Prostate gland (tissue), 2 donors: ENCODE data around the gene ICA1. TPM values are rescaled to one million over a fixed set of nuclear protein-coding genes. Genes with fewer than 3 reads are reported as not detected.

Experiments used
- DNase-seq: peaks from one replicate; pipeline ENCODE4 v3.0.0-alpha.2; 2019; ENCODE audit warnings: low spot score
- H3K27ac ChIP-seq, 2 donors: fragments of 200-600 bp; sonication (generic); 2 replicates each; pipeline ENCODE4 v1.5.1; 2017 to 2019
- H3K27me3 ChIP-seq: fragments of 200-600 bp; sonication (generic); replicated peaks from 2 replicates; pipeline ENCODE4 v1.5.1; 2019; ENCODE audit not compliant: insufficient read depth
- H3K36me3 ChIP-seq, 2 donors: fragments of 200-600 bp; sonication (generic); 1 replicate in 1 of 2; 2 replicates in 1 of 2; pipeline versions ENCODE4 v1.5.1 to v1.8.1; 2017 to 2019
- H3K4me1 ChIP-seq: fragments of 200-600 bp; sonication (generic); replicated peaks from 2 replicates; pipeline ENCODE4 v1.5.1; 2019
- H3K4me3 ChIP-seq, 2 donors: fragments of 200-600 bp; sonication (generic); 2 replicates each; pipeline ENCODE4 v1.5.1; 2017 to 2019
- H3K9me3 ChIP-seq: fragments of 200-600 bp; sonication (generic); 2 replicates; pipeline ENCODE4 v1.5.1; 2017
- CTCF ChIP-seq, 4 experiments: fragments of 200-600 bp in 2 of 4; fragments of 450-650 bp in 2 of 4; sonication (generic) in 2 of 4; IDR thresholded peaks; 1 replicate in 3 of 4; 2 replicates in 1 of 4; pipeline ENCODE4 v1.5.1; 2016 to 2019; ENCODE audit warnings: antibody characterized with exemption in 4 of 4, mild to moderate bottlenecking in 2 of 4, moderate library complexity in 2 of 4
- POLR2A ChIP-seq: fragments of 450-650 bp; IDR thresholded peaks from one replicate; pipeline ENCODE4 v1.6.1; 2016; ENCODE audit warnings: antibody characterized with exemption, mild to moderate bottlenecking
- POLR2AphosphoS5 ChIP-seq: sonication (generic); formaldehyde crosslinking; IDR thresholded peaks from one replicate; pipeline ENCODE4 v1.6.1; 2017; ENCODE audit warnings: antibody characterized with exemption
- WGBS: methylation state at CpG from one replicate; pipeline ENCODE4 v1.1.5; 2018; 5-methylcytosine and 5-hydroxymethylcytosine counted together
- intact Hi-C: fragments of 100-400 bp; cut with DNase I; formaldehyde crosslinking; loops from one replicate; pipeline ENCODE4 v1.14.2; 2022
- total RNA-seq, 2 donors: library from RNA; depleted of rRNA; stranded (reverse); fragments of >200 nt; gene quantifications; one replicate each; pipeline ENCODE4 v1.1.0, GENCODE V29; 2016

ICA1 gene
- total RNA-seq, 2 donors from 2014 or later, result 49.1 to 51.0 TPM

GRCh38 chr7:8155836-8156235 lies 106.1 kb downstream of the ICA1 start:
- H3K4me3 ChIP-seq, result no peak overlapping the region
- no peak for TF ChIP-seq POLR2A
- no peaks in the 10 kb centered on the region for H3K27me3 ChIP-seq
- WGBS, result 78% methylated on average over 4 of the region's 4 CpGs
- H3K4me1 ChIP-seq, result no peaks in the 10 kb centered on the region
- H3K9me3 ChIP-seq, result no peaks in the 10 kb centered on the region
- H3K36me3 ChIP-seq, result no peaks in the 10 kb centered on the region
- DNase-seq, result no peak
- H3K27ac ChIP-seq, result no peak overlapping the region
- intact Hi-C loops, result no loop called here

- DNase-seq, result no peak
- WGBS, result 27% methylated on average over 2 of the region's 2 CpGs
- no peaks in the 10 kb centered on the region for H3K27me3 ChIP-seq
- intact Hi-C loops, result no loop called here
- no peak overlapping the region for H3K4me3 ChIP-seq
- H3K9me3 ChIP-seq, result no peaks in the 10 kb centered on the region
- no peak overlapping the region for H3K27ac ChIP-seq
- no peaks in the 10 kb centered on the region for H3K4me1 ChIP-seq
- TF ChIP-seq POLR2A, result no peak
- no peak for TF ChIP-seq POLR2AphosphoS5
- TF ChIP-seq CTCF (IDR thresholded peaks at IDR 0.05), result no peak
- H3K36me3 ChIP-seq, result no peaks in the 10 kb centered on the region
Measured at GRCh38 chr7:8154272-8154671, 107.7 kb downstream of the ICA1 start.

- 85% methylated on average over 4 of the region's 4 CpGs for WGBS
- intact Hi-C loops, result no loop called here
Measured at GRCh38 chr7:8152489-8153192, 109.3 kb downstream of the ICA1 start.

GRCh38 chr7:8151161-8151725 lies 110.7 kb downstream of the ICA1 start:
- Histone ChIP-seq H3K36me3 (no peaks in the 10 kb centered on the region), H3K27me3 (no peaks in the 10 kb centered on the region), H3K4me3 (no peak overlapping the region), H3K4me1 (no peaks in the 10 kb centered on the region), H3K9me3 (no peaks in the 10 kb centered on the region), H3K27ac (no peak overlapping the region)
- DNase-seq, result no peak
- intact Hi-C loops, result no loop called here
- WGBS, result 65% methylated on average over 7 of the region's 7 CpGs
- TF ChIP-seq CTCF (IDR thresholded peaks at IDR 0.05) (no peak), POLR2A (no peak), POLR2AphosphoS5 (no peak)

More at GRCh38 chr7:8152489-8153192, 109.3 kb downstream of the ICA1 start:
- Histone ChIP-seq H3K36me3 (no peaks in the 10 kb centered on the region), H3K4me1 (no peaks in the 10 kb centered on the region), H3K27me3 (no peaks in the 10 kb centered on the region), H3K27ac (no peak overlapping the region), H3K9me3 (no peaks in the 10 kb centered on the region), H3K4me3 (no peak overlapping the region)
- DNase-seq, result no peak
- TF ChIP-seq CTCF (IDR thresholded peaks at IDR 0.05) (no peak), POLR2A (no peak), POLR2AphosphoS5 (no peak)

- Histone ChIP-seq H3K9me3 (no peaks in the 10 kb centered on the region), H3K27me3 (no peaks in the 10 kb centered on the region), H3K4me3 (no peak overlapping the region), H3K36me3 (no peaks in the 10 kb centered on the region), H3K4me1 (no peaks in the 10 kb centered on the region), H3K27ac (no peak overlapping the region)
- intact Hi-C loops, result no loop called here
- no peak for DNase-seq
- TF ChIP-seq POLR2A, result no peak
- no peak for TF ChIP-seq POLR2AphosphoS5
- no peak for TF ChIP-seq CTCF (IDR thresholded peaks at IDR 0.05)
- 60% methylated on average over 4 of the region's 4 CpGs for WGBS
Measured at GRCh38 chr7:8149222-8149621, 112.7 kb downstream of the ICA1 start.
